Activated CD8-positive, alpha-beta memory T cell treated with anti-CD3 and anti-CD28 coated beads, Interleukin-2, amount 50 U/mL, for 24 hours (primary cell): ENCODE measurements around the gene STRA8.
"Not testable (repeated sequence)": the region's sequence is repeated elsewhere in the genome, so short reads cannot be mapped to it uniquely, and the experiment has no call there.

Experiments
- DNase-seq: peaks from one replicate; pipeline ENCODE4 v3.0.0-alpha.2; 2020; ENCODE audit errors: extremely low read depth

Gene STRA8

GRCh38 chr7:135204876-135205275 is 28.8 kb upstream of the STRA8 start:
- DNase-seq, result no peak

- DNase-seq, result no peak
These were observed 27.8 kb upstream of the STRA8 start for GRCh38 chr7:135205850-135206249.

DNA sequence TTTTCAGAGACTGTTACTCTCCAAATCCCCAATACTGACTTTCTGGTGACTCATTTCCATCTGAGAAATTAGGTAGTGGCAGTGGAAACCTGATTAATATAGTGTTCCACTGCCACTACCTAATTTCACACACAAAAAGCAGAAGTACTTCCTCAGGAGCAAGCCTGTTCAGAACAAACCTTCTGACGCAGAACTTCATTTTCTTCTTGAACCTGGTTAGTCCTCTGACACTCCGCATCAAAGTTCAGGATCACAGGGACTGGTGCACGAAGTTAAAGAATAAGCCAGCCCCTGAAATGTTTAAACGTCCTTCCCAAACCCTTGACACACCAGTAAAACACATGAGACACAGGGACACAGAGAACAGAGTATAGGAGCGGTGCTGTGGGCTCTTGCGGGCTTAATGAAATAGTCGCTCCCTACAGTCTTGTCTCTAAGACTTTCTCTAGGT is 26.7 kb upstream of the STRA8 start:
- DNase-seq, result no peak

GRCh38 chr7:135207406-135208101 is 26.1 kb upstream of the STRA8 start:
- no peak for DNase-seq

DNA sequence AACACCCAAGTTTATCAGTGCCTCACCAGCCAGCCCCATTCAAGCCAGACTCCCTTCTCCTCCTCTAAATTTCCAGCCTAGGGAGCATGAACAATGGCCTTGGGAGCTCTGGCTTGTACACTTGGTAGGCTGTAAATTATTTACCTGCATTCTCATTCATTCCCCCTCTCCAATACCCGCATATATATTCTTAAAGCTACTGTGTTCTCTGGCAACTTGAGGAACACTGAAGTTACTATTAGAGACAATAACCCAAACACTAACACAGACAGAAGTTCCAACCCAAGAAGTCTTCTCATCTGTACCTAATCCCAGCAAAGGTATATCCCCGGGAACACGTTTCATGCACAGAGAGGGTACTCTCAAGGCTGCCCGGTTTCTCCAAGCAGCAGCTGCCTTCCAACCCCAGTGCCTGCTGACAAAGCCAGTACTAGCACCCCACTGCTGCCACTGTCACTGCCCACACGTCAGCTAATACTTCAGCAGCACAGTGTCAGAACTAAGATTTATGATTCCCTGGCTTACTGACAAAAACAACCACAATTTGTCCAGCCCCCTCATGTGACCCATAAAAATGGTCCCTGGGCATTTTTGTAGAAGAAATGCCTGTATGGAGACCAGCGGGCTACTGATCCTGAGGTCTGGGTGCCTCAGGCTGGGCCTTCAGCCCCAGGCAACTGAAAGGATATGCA is 25.4 kb upstream of the STRA8 start:
- no peak for DNase-seq

- DNase-seq, result no peak
These were observed 24.3 kb upstream of the STRA8 start for GRCh38 chr7:135209225-135209834.

GRCh38 chr7:135210888-135211178 is 22.8 kb upstream of the STRA8 start:
- DNase-seq, result no peak

GRCh38 chr7:135211179-135211945 is 22.3 kb upstream of the STRA8 start, which contains the start of gene WDR91:
Gene WDR91, minus strand, starts transcription at chr7:135211526. Its CDS starts 24 bp downstream, at chr7:135211502.
- peak; percentile 85 for DNase-seq

- not testable (repeated sequence) for DNase-seq
These were observed 21.5 kb upstream of the STRA8 start for GRCh38 chr7:135211946-135212685.

- DNase-seq, result no peak
These were observed 19.8 kb upstream of the STRA8 start for GRCh38 chr7:135213831-135214230.

- DNase-seq, result no peak
These were observed 18.5 kb upstream of the STRA8 start for GRCh38 chr7:135215180-135215579.

DNA sequence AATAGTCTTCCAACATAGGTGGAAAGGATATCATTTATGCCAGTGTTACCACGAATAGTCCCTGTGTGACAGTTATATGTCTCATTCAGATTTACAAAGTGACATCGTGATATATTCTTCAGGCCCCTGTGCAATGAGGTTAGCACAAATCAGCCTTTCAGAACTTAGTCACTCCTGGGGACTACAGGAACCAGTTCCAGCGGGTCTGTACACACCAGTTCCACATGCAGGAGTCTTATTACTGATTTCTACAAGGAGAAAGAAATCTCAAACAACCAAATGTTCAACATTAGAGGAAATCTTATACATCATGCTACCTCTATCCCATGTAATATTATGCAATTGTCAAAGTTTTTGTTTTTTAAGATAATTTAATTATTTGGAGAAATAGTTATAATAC is 17.9 kb upstream of the STRA8 start:
- DNase-seq, result no peak

DNA sequence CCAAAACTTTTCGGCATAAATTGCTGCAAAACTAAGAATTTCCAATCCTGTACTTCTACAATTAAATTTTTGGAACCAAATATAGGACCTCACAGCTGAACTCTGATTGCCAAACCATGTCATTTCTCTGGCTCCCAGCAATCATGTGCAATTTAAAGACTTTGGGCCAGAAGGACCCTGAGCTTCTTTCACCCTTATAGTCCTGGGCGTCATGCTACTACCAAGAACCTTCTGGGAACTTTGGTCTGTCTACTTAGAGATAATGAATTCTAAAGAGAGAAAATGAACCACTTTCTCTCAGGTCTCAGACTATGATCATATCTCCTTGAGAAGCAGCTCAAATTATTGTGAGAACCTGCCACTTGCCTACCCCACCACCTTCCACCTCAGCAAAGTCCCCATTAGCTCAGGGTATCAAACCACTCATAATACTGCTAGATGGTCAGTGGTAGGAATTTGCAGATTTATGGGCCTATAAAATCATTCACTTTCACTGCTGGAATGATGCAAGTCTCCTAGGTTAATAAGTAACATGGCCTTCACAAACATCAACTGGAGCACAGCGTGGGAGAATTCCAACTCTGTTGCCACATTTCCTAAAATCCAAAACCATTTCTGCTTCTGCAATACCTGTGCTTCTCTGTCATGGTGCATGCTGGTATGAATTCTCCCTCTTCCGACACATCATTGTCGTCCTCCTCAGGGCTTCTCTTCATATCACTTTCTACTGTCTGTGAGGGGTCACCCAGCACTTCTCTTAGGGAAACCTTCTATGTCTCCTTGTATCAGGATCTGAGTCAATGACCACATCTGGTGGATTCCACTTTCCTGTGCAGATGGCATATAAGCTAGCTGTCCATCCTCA is 15.8 kb upstream of the STRA8 start:
- DNase-seq, result no peak

- no peak for DNase-seq
These were observed 9.6 kb upstream of the STRA8 start for GRCh38 chr7:135224027-135224426.

GRCh38 chr7:135231686-135232085 is 2.0 kb upstream of the STRA8 start:
- DNase-seq, result no peak

GRCh38 chr7:135232087-135232486 is 1.6 kb upstream of the STRA8 start:
- DNase-seq, result no peak

GRCh38 chr7:135232720-135233119 is 918 bp upstream of the STRA8 start:
- DNase-seq, result no peak

GRCh38 chr7:135234095-135234494 is 457 bp downstream of the STRA8 start:
- DNase-seq, result not testable (repeated sequence)

DNA sequence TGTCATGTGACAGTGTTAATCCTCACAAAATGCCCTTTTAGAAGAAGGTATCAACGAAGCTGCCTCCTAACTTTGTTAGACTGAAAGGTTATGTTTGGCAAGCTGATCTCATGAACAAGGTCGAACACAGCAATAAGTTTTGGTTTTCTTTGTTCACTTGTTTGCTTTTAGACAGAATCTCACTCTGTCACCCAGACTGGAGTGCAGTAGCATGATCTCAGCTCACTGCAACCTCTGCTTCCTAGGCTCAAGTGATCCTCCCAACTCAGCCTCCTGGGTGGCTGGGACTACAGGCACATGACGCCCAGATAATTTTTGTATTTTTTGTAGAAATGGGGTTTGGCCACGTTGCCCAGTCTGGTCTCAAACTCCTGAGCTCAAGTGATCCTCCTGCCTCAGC is 1.1 kb downstream of the STRA8 start:
- DNase-seq, result no peak

GRCh38 chr7:135235841-135236240 is 2.2 kb downstream of the STRA8 start:
- no peak for DNase-seq

GRCh38 chr7:135236727-135237126 is 3.1 kb downstream of the STRA8 start:
- DNase-seq, result no peak
